MM.1S (cell line): Measurements from ENCODE around the gene CHST3.

Source experiments
- DNase-seq: peaks from one replicate; pipeline ENCODE4 v3.0.0-alpha.2; 2015
- H2AFZ ChIP-seq: fragments of 300-600 bp; sonication (generic); 2 replicates; pipeline ENCODE4 v1.6.0; 2016; ENCODE audit warnings: antibody characterized with exemption, low read length
- H3F3A ChIP-seq: fragments of 300-600 bp; sonication (generic); 2 replicates; pipeline ENCODE4 v1.6.1; 2016; ENCODE audit warnings: mild to moderate bottlenecking, antibody characterized with exemption, low read length, moderate library complexity, mixed read lengths; ENCODE audit not compliant: insufficient read depth
- H3K27ac ChIP-seq: fragments of 300-600 bp; sonication (generic); 2 replicates; pipeline ENCODE4 v1.5.1; 2016; ENCODE audit warnings: mild to moderate bottlenecking, low read length
- H3K27me3 ChIP-seq: fragments of 300-600 bp; sonication (generic); replicated peaks from 2 replicates; pipeline ENCODE4 v1.6.0; 2016; ENCODE audit warnings: low read length; ENCODE audit not compliant: insufficient read depth
- H3K36me3 ChIP-seq: fragments of 300-600 bp; sonication (generic); replicated peaks from 2 replicates; pipeline ENCODE4 v1.6.1; 2016; ENCODE audit warnings: mild to moderate bottlenecking, low read length, mixed read lengths; ENCODE audit not compliant: insufficient read depth
- H3K4me1 ChIP-seq: fragments of 300-600 bp; sonication (generic); 2 replicates; pipeline ENCODE4 v1.6.1; 2016; ENCODE audit warnings: low read length, mixed read lengths
- H3K4me2 ChIP-seq: fragments of 300-600 bp; sonication (generic); 2 replicates; pipeline ENCODE4 v1.6.0; 2016; ENCODE audit warnings: low read depth, low read length
- H3K4me3 ChIP-seq: fragments of 300-600 bp; sonication (generic); 2 replicates; pipeline ENCODE4 v1.5.1; 2016; ENCODE audit warnings: low read length, mixed read lengths
- H3K79me2 ChIP-seq: fragments of 300-600 bp; sonication (generic); 2 replicates; pipeline ENCODE4 v1.6.1; 2016; ENCODE audit warnings: mixed run types, low read length, mixed read lengths
- H3K9ac ChIP-seq: fragments of 300-600 bp; sonication (generic); 2 replicates; pipeline ENCODE4 v1.6.1; 2016; ENCODE audit warnings: low read length, mixed read lengths
- H3K9me2 ChIP-seq: fragments of 300-600 bp; sonication (generic); replicated peaks from 2 replicates; pipeline ENCODE4 v1.6.1; 2016; ENCODE audit warnings: mild to moderate bottlenecking, low read length, mixed read lengths; ENCODE audit not compliant: insufficient read depth
- H3K9me3 ChIP-seq: fragments of 300-600 bp; sonication (generic); replicated peaks from 2 replicates; pipeline ENCODE4 v1.6.1; 2016; ENCODE audit warnings: mild to moderate bottlenecking, low read length, mixed read lengths; ENCODE audit not compliant: insufficient read depth
- H4K20me1 ChIP-seq: fragments of 300-600 bp; sonication (generic); 2 replicates; pipeline ENCODE4 v1.6.1; 2016; ENCODE audit warnings: mild to moderate bottlenecking, low read length, moderate library complexity, mixed read lengths; ENCODE audit not compliant: insufficient read depth
- CTCF ChIP-seq: fragments of 300-600 bp; sonication (generic); IDR thresholded peaks from 2 replicates; pipeline ENCODE4 v1.5.1; 2016; ENCODE audit warnings: antibody characterized with exemption, low read length, mixed read lengths
- EZH2 ChIP-seq: fragments of 300-600 bp; sonication (generic); optimal IDR thresholded peaks from 2 replicates; pipeline ENCODE3; 2017; ENCODE audit warnings: low read depth, mild to moderate bottlenecking, antibody characterized with exemption, low read length, mixed read lengths
- EZH2phosphoT487 ChIP-seq: fragments of 300-600 bp; sonication (generic); IDR thresholded peaks from 2 replicates; pipeline ENCODE4 v1.6.1; 2018; ENCODE audit warnings: antibody characterized with exemption, low read length

The CHST3 gene

GRCh38 chr10:72022228-72022627 is 58.0 kb downstream of the CHST3 start:
- Histone ChIP-seq H3K4me2 (no peak overlapping the region), H3F3A (no peaks in the 10 kb centered on the region), H3K9me2 (no peaks in the 10 kb centered on the region), H2AFZ (no peak overlapping the region), H3K79me2 (no peaks in the 10 kb centered on the region), H3K36me3 (no peaks in the 10 kb centered on the region), H3K27ac (no peak overlapping the region), H3K9ac (no peak overlapping the region), H4K20me1 (no peaks in the 10 kb centered on the region), H3K9me3 (no peaks in the 10 kb centered on the region), H3K27me3 (no peaks in the 10 kb centered on the region), H3K4me1 (no peaks in the 10 kb centered on the region), H3K4me3 (no peak overlapping the region)
- TF ChIP-seq EZH2 (no peak), EZH2phosphoT487 (no peak), CTCF (no peak)
- DNase-seq, result no peak

DNA sequence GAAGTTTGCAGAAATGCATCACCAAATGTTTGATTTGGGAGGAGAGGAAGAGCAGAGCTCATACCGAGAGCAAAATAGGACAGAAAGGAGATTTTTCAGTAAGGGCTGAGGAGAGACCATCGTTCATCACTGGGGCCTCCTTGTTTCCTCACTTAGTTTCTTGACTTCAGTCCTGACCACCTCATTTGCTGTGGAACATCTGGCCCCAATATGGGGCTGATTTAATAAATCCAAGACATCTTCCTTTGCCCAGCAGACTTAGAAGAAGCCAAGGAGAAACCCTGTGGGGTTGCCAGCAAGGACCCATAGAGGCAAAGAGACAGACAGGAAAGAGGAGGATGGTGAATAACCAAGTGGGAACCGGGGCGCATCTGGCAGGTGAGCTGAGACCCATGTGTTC is 60.4 kb downstream of the CHST3 start:
- Histone ChIP-seq H4K20me1 (no peaks in the 10 kb centered on the region), H3K9ac (no peak overlapping the region), H3K4me1 (no peaks in the 10 kb centered on the region), H3K27me3 (no peaks in the 10 kb centered on the region), H3K9me2 (no peaks in the 10 kb centered on the region), H3F3A (no peaks in the 10 kb centered on the region), H3K36me3 (no peaks in the 10 kb centered on the region), H2AFZ (no peak overlapping the region), H3K79me2 (no peaks in the 10 kb centered on the region), H3K4me2 (no peak overlapping the region), H3K4me3 (no peak overlapping the region), H3K27ac (no peak overlapping the region), H3K9me3 (no peaks in the 10 kb centered on the region)
- no peak for TF ChIP-seq CTCF
- no peak for TF ChIP-seq EZH2phosphoT487
- no peak for TF ChIP-seq EZH2
- DNase-seq, result no peak

DNA sequence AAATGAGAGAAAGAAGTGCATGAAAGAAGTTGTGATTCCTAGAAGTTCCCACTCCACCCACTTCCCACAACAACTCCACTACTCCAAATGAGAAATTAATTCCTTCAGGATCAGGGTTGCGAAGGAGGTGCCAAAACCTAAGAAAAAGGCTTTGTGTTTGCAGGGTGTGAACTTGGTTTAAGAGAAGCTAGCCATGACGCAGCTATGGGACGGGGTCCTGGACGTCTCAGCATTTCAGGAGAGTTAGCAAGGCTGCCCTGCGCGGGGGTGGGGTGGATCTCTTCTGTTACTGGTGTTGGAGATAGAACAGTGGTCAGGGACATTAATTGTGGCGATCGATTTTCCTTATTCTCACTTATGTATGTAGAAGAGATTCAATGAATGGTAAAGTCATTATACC is 61.2 kb downstream of the CHST3 start:
- Histone ChIP-seq H3K9me2 (no peaks in the 10 kb centered on the region), H3K9me3 (no peaks in the 10 kb centered on the region), H3K4me2 (no peak overlapping the region), H2AFZ (no peak overlapping the region), H3F3A (no peaks in the 10 kb centered on the region), H3K79me2 (no peaks in the 10 kb centered on the region), H3K4me1 (no peaks in the 10 kb centered on the region), H3K4me3 (no peak overlapping the region), H3K27me3 (no peaks in the 10 kb centered on the region), H3K9ac (no peak overlapping the region), H3K36me3 (no peaks in the 10 kb centered on the region), H4K20me1 (no peaks in the 10 kb centered on the region), H3K27ac (no peak overlapping the region)
- DNase-seq, result no peak
- no peak for TF ChIP-seq EZH2
- no peak for TF ChIP-seq EZH2phosphoT487

DNA sequence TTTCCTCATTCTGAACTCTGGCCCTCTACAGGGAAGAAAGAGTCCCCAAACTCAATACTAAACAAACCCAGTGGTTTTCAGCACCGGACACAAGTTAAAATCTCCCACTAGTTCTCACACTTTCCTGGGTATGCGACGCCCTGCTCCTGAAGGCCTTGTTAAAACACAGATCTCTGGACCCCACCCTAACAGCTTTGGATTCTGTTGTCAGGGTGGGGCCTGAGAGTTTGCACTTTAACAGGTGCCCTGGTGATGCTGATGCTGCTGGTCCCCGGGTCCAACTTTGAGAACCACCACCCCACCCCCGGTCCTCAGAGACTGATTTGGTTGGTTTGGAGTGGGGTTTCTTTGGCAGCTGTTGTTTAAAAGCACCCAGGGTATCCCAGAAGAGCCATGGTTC is 61.6 kb downstream of the CHST3 start:
- no peaks in the 10 kb centered on the region for H3K27me3 ChIP-seq
- no peaks in the 10 kb centered on the region for H3K4me1 ChIP-seq
- H3F3A ChIP-seq, result no peaks in the 10 kb centered on the region
- H3K9me2 ChIP-seq, result no peaks in the 10 kb centered on the region
- no peak overlapping the region for H2AFZ ChIP-seq
- H3K9ac ChIP-seq, result no peak overlapping the region
- no peak overlapping the region for H3K4me2 ChIP-seq
- no peak for TF ChIP-seq EZH2
- TF ChIP-seq EZH2phosphoT487, result no peak
- TF ChIP-seq CTCF, result no peak
- H4K20me1 ChIP-seq, result no peaks in the 10 kb centered on the region
- DNase-seq, result no peak
- no peaks in the 10 kb centered on the region for H3K79me2 ChIP-seq
- no peaks in the 10 kb centered on the region for H3K36me3 ChIP-seq
- no peaks in the 10 kb centered on the region for H3K9me3 ChIP-seq
- H3K27ac ChIP-seq, result no peak overlapping the region
- H3K4me3 ChIP-seq, result no peak overlapping the region
